Heart left ventricle (tissue), 16 donors: ENCODE results near the gene CIB1. TPM values are rescaled to one million over a fixed set of nuclear protein-coding genes. Genes with fewer than 3 reads are reported as not detected.

Experiments used
- ATAC-seq, 4 donors: fragments of 200-7000 bp; cut with Tn5 transposase; one replicate each; pipeline ENCODE4 v1.9.1; 2020 to 2022; ENCODE audit warnings: moderate library complexity in 4 of 4, mild to moderate bottlenecking in 3 of 4, moderate number of reproducible peaks in 1 of 4
- DNase-seq, 5 donors: peaks; one replicate each; pipeline ENCODE4 v3.0.0-alpha.2; 2020
- H3K27ac ChIP-seq, 12 donors: fragments of 200-600 bp; sonication (generic) in 4 of 12; one replicate each; pipeline versions ENCODE4 v1.5.0 to v1.8.0; 2016 to 2022; ENCODE audit warnings: mild to moderate bottlenecking in 2 of 12
- H3K27me3 ChIP-seq, 9 donors: fragments of 200-600 bp; sonication (generic) in 2 of 9; one replicate each; pipeline versions ENCODE4 v1.5.1 to v1.8.0; 2016 to 2022; ENCODE audit warnings: mild to moderate bottlenecking in 3 of 9
- H3K36me3 ChIP-seq, 9 donors: fragments of 200-600 bp; sonication (generic) in 2 of 9; one replicate each; pipeline versions ENCODE4 v1.5.0 to v1.8.0; 2018 to 2022; ENCODE audit warnings: mild to moderate bottlenecking in 2 of 9
- H3K4me1 ChIP-seq, 12 donors: fragments of 200-600 bp; sonication (generic) in 4 of 12; one replicate each; pipeline versions ENCODE4 v1.5.0 to v1.8.0; 2016 to 2022; ENCODE audit warnings: mild to moderate bottlenecking in 3 of 12
- H3K4me3 ChIP-seq, 12 donors: fragments of 200-600 bp; sonication (generic) in 4 of 12; one replicate each; pipeline versions ENCODE4 v1.5.0 to v1.8.0; 2017 to 2022; ENCODE audit warnings: mild to moderate bottlenecking in 9 of 12, moderate library complexity in 4 of 12
- H3K9me3 ChIP-seq, 12 donors: fragments of 200-600 bp; sonication (generic) in 4 of 12; one replicate each; pipeline versions ENCODE4 v1.5.0 to v1.8.0; 2016 to 2022; ENCODE audit warnings: mild to moderate bottlenecking in 1 of 12
- CTCF ChIP-seq, 12 donors: fragments of 200-600 bp; sonication (generic) in 4 of 12; IDR thresholded peaks; one replicate each; pipeline versions ENCODE4 v1.5.0 to v1.8.0; 2018 to 2022; ENCODE audit warnings: antibody characterized with exemption in 12 of 12, mild to moderate bottlenecking in 5 of 12
- POLR2A ChIP-seq, 2 donors: fragments of 450-650 bp; IDR thresholded peaks; one replicate each; pipeline ENCODE4 v1.6.1; 2017; ENCODE audit warnings: antibody characterized with exemption in 2 of 2, mild to moderate bottlenecking in 2 of 2, moderate library complexity in 2 of 2
- WGBS, 4 donors: extraction: QIAGEN DNeasy Blood & Tissue Kit in 2 of 4; methylation state at CpG; one replicate each; pipeline versions ENCODE4 v1.1.5 to v1.1.7; 2013 to 2018; 5-methylcytosine and 5-hydroxymethylcytosine counted together
- intact Hi-C, 10 donors: fragments of 100-400 bp; cut with DNase I; formaldehyde crosslinking; loops; one replicate each; pipeline versions ENCODE4 v1.11.1 to v1.14.2; 2022
- polyA plus RNA-seq, 2 donors: library from polyadenylated mRNA; stranded (reverse); fragments of 200-250 nt; gene quantifications; one replicate each; pipeline ENCODE4 v1.2.3, GENCODE V29; 2013
- total RNA-seq, 9 donors: library from RNA; depleted of rRNA in 2 of 9; stranded (reverse); fragments of >200 nt in 2 of 9; fragmentation: NEBNext Ultra II Directional in 3 of 9; extraction: Animal tissue kit (Norgen Biotek cat#: 25700) in 3 of 9; gene quantifications; one replicate each; pipeline versions ENCODE4 v1.1.0 to v1.2.4, GENCODE V29; 2016 to 2023
- donor health status: ischemic (EF 13 %, LVEDD 7.1; RV severe dilation, severe dysfunction).
- donor health status: healthy with polysubstance abuse.
- donor health status: DM: no; HTN: yes; CAD: no.
- donor health status: DM: no; HTN: no; CAD: no.
- donor health status: ischemic (EF 25% LVEDD 6.9; RV normal size, moderate dysfunction).
- donor health status: ischemic (EF 25% LVEDD 5.7; RV mildly dilated, moderate dysfunction).
- donor health status: healthy.
- donor health status: DM: yes; HTN: yes; CAD: no.
- donor health status: ischemic (EF 35%, LVEDD 5.7; RV mildly dilated, moderate dysfunction).
- donor health status: nonischemic (EF 11% LVEDD 7.7; RV severe dilation, severe dysfunction).
- donor health status: DM: yes; HTN: yes; CAD: no.
- donor health status: PGD.
- donor health status: ischemic (EF 29% LVEDD 5.4; RV normal size, mild dysfunction).
- donor health status: nonischemic (EF 23%, LVEDD 6.1; RV moderate dilation, normal function).

Gene CIB1
- total and polyA plus RNA-seq, 11 donors, result 38.7 to 145 (median 80.8) TPM

GRCh38 chr15:90201130-90201943 is 32.4 kb downstream of the CIB1 start, which contains the start of gene SEMA4B:
Gene SEMA4B, plus strand, starts transcription at chr15:90201330. Its CDS starts 249 bp downstream, at chr15:90201579.
- DNase-seq (peak; percentile 76 to 89 (median 79)), ATAC-seq (peak; percentile 45 to 84 (median 82))
- 0 to 1% (median 0%) methylated on average over 23 to 88 of the region's 88 CpGs for WGBS, 4 donors
- intact Hi-C loops, result no loop called here
- H3K4me1 ChIP-seq, result peaks cover 3 to 48% (median 33%) of the 10 kb centered on the region in 12 donors
- peak in 1 of 2 donors; percentile 58 for TF ChIP-seq POLR2A (IDR thresholded peaks at IDR 0.05)
- peak in 2 of 12 donors; percentile 10 to 24 for TF ChIP-seq CTCF (IDR thresholded peaks at IDR 0.05)
- H3K9me3 ChIP-seq, result no peaks in the 10 kb centered on the region
- no peaks in the 10 kb centered on the region for H3K27me3 ChIP-seq
- H3K27ac ChIP-seq, result peak within 1 kb of the TSS in 11 of 12 donors; percentile 5 to 87 (median 78)
- no peaks in the 10 kb centered on the region for H3K36me3 ChIP-seq
- peak within 1 kb of the TSS; percentile 43 to 99 (median 86) for H3K4me3 ChIP-seq

- Histone ChIP-seq H3K27me3 (no peaks in the 10 kb centered on the region), H3K36me3 (no peaks in the 10 kb centered on the region), H3K4me3 (peak overlapping the region; percentile 43 to 99 (median 86)), H3K27ac (peak overlapping the region in 11 of 12 donors; percentile 5 to 87 (median 78)), H3K4me1 (peaks cover 3 to 47% (median 26%) of the 10 kb centered on the region in 12 donors), H3K9me3 (no peaks in the 10 kb centered on the region)
- DNase-seq (no peak), ATAC-seq (peak in 1 of 4 donors; percentile 18)
- no peak for TF ChIP-seq CTCF (IDR thresholded peaks at IDR 0.05)
- TF ChIP-seq POLR2A (IDR thresholded peaks at IDR 0.05), result no peak
- intact Hi-C loops, result no loop called here
- 14 to 24% (median 17%) methylated on average over 22 to 24 of the region's 24 CpGs for WGBS, 4 donors
Measured at GRCh38 chr15:90200534-90201129, 33.1 kb downstream of the CIB1 start.

GRCh38 chr15:90194655-90195054 is 39.1 kb downstream of the CIB1 start:
- H3K27ac ChIP-seq, result peak overlapping the region in 1 of 12 donors; percentile 98
- peaks cover 7 to 41% (median 25%) of the 10 kb centered on the region in 12 donors for H3K4me1 ChIP-seq
- TF ChIP-seq POLR2A (IDR thresholded peaks at IDR 0.05) (no peak), CTCF (IDR thresholded peaks at IDR 0.05) (no peak)

More at GRCh38 chr15:90194655-90195054, 39.1 kb downstream of the CIB1 start:
- intact Hi-C loops, result no loop called here
- DNase-seq (no peak), ATAC-seq (no peak)
- Histone ChIP-seq H3K27me3 (no peaks in the 10 kb centered on the region), H3K9me3 (no peaks in the 10 kb centered on the region), H3K4me3 (no peak overlapping the region), H3K36me3 (peaks cover 0 to 4% (median 0%) of the 10 kb centered on the region in 9 donors)
- WGBS, 4 donors, result 82 to 94% (median 90%) methylated on average over 2 of the region's 2 CpGs
